Right kidney (tissue), 9 donors: Measurements from ENCODE around the gene BACE1.
A peak's percentile ranks its signal among the peaks of the same experiment; 100 is the strongest.

Experiments
- DNase-seq: peaks from one replicate; pipeline ENCODE4 v3.0.0-alpha.2; 2016
- long read RNA-seq, 8 donors: transcript quantifications; one replicate each; lab custom pipeline, GENCODE V29; 2026

BACE1 gene
- long read RNA-seq, donor 1, full-length matches to known transcripts: 10 of 10 reads
- long read RNA-seq, donor 1, partial matches to known transcripts: 0 of 10 reads
- long read RNA-seq, donor 1, other reads (novel, unspliced or antisense): 0 of 10 reads
- long read RNA-seq, donor 2, full-length matches to known transcripts: 1 of 1 reads
- long read RNA-seq, donor 2, partial matches to known transcripts: 0 of 1 reads
- long read RNA-seq, donor 2, other reads (novel, unspliced or antisense): 0 of 1 reads
- long read RNA-seq, donor 3, full-length matches to known transcripts: 3 of 3 reads
- long read RNA-seq, donor 3, partial matches to known transcripts: 0 of 3 reads
- long read RNA-seq, donor 3, other reads (novel, unspliced or antisense): 0 of 3 reads
- long read RNA-seq, donor 4, full-length matches to known transcripts: 3 of 3 reads
- long read RNA-seq, donor 4, partial matches to known transcripts: 0 of 3 reads
- long read RNA-seq, donor 4, other reads (novel, unspliced or antisense): 0 of 3 reads
- long read RNA-seq, donor 5, full-length matches to known transcripts: 5 of 5 reads
- long read RNA-seq, donor 5, partial matches to known transcripts: 0 of 5 reads
- long read RNA-seq, donor 5, other reads (novel, unspliced or antisense): 0 of 5 reads
- long read RNA-seq, donor 6, full-length matches to known transcripts: 8 of 8 reads
- long read RNA-seq, donor 6, partial matches to known transcripts: 0 of 8 reads
- long read RNA-seq, donor 6, other reads (novel, unspliced or antisense): 0 of 8 reads
- long read RNA-seq, donor 7, full-length matches to known transcripts: 22 of 22 reads
- long read RNA-seq, donor 7, partial matches to known transcripts: 0 of 22 reads
- long read RNA-seq, donor 7, other reads (novel, unspliced or antisense): 0 of 22 reads
- long read RNA-seq, donor 8, full-length matches to known transcripts: 8 of 8 reads
- long read RNA-seq, donor 8, partial matches to known transcripts: 0 of 8 reads
- long read RNA-seq, donor 8, other reads (novel, unspliced or antisense): 0 of 8 reads

DNA sequence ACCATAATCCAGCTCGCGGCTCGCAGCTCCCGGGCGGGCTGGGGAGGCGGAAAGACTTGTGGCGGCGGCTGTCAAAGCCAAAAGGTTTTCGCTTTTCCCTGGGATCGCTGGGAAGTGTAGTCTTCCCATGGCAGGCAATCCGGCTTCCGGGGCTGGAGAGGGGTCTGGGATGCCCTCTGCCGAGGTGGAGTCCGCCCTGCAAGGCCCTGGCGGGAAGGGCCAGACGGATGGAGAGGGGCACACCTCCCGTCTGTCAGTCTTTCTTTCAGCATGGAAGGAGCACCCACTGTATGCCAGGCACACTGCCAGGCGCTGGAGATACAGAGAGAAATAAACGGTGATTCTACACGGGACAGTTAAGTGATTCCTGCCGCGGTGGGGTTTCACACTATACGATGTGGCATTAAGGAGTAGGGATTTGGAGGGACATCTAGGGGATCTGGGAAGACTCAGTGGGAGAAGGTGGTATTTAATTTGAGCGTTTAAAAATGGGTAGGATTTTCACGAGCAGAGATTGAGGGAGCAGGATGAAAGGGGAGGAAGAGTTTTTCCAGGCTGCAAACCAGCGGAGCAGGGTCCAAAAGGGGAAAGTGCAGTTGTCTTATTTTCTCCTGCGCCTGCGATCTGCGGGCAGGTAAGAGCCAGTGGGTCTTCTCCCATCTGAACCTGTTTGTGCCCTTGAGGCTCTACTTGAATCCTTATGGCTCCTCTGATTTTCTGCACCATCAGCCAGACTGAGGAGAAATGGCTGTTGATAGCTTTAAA is at the start of gene BACE1:
Gene BACE1, minus strand, starts transcription at position 60 of the 765 bp plus-strand sequence. CDS start 461 bp downstream, outside the sequence.
- DNase-seq: peak; percentile 75

DNA sequence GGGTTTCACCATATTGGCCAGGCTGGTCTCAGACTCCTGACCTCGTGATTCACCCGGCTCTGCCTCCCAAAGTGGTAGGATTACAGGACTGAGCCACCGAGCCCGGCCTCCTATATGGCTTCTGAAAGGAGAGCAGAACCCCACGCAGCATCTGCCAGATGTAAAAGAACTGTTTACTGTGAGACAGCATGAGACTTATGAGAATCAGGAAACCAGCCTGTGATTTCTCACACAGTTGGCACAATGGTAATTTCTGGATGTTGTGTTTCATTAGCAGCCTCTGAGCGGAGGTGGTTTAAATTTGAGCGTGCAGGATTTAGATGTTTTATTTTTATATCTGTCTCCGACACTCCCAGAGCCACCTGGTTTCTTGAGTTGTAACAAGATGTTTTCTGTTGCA is 45.4 kb upstream of the BACE1 start:
- no peak for DNase-seq

DNA sequence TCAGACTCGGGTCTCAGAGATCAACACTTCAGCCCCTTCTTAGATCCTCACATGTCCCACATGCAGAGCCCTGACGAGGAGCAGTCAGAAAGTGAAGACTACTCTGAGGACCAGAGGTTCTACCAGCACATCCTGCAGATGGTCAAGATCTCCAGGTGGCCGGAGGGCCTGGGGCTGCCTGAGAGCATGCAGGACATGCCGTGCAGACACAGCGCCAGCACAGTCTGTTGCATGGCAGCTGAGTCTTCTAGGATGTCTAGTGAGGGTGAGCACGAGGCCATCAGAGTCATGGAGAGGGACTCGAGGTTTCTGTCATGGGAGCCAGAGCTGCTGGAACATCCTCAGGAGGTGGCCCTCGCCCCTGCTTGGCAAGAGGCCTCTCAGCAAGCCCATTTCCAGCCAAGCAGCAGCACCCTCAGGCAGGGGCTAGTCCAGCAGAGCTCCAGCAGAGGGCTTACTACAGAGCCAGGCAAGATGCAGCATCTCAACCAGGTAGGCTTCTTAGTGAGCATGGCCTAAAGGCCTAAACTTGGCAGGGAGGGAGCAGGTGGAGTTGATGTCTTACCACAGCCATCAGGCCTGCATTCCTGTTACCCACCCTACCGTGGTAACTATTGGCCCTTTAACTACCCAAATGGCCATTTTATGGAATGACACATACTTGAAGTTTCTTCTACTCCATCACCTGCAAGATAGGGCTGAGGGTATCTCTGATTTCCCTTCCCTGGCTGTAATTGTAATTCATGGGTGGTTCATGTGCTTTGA is 40.3 kb upstream of the BACE1 start:
- DNase-seq: no peak

- no peak for DNase-seq
Observed at GRCh38 chr11:117354550-117354949, 38.5 kb upstream of the BACE1 start.

DNA sequence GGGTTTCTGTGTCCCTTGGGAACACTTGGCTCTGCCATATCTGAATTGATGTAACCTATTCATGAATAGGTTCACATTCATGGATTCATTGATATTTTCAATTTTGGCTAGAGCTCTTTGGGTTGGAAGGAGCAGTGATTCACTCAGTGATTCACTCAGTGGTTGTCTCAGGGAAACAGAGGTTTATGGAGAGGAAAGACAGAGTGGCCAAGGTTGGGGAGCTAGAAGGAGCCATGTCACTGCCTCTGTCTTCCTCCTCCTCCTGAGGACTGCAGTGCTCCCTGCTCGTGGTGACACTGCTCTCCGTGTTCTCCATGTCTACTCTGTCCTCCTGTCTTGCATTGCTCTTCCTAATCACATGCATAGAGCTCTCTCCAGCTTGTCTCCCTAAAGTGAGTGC is 29.0 kb upstream of the BACE1 start:
- no peak for DNase-seq

- no peak for DNase-seq
Observed at GRCh38 chr11:117337076-117337475, 21.0 kb upstream of the BACE1 start.

GRCh38 chr11:117335399-117335798 is 19.3 kb upstream of the BACE1 start:
- DNase-seq: no peak

GRCh38 chr11:117334896-117335295 is 18.8 kb upstream of the BACE1 start:
- no peak for DNase-seq

DNA sequence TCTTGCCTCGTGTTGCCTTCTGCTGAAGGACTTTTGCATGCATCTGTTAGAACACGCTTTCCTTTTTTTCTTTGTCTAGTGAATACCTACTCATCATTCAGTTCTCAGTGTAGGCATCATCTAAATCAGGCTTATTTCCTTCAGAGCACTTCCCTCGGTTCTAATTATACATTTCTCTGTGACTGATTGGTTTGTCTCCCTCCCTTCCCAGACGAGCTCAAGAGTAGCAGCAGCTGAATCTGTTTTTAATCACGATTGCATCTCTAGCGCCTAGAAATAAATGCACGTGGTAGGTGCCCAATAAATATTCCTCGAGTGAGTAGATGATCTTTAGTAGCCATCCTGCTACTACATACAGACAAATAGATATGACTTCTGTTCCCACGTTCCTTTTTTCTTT is 17.9 kb upstream of the BACE1 start:
- no peak for DNase-seq

- no peak for DNase-seq
Observed at GRCh38 chr11:117332843-117333242, 16.8 kb upstream of the BACE1 start.

- DNase-seq: no peak
Observed at GRCh38 chr11:117328375-117329010, 12.4 kb upstream of the BACE1 start.

DNA sequence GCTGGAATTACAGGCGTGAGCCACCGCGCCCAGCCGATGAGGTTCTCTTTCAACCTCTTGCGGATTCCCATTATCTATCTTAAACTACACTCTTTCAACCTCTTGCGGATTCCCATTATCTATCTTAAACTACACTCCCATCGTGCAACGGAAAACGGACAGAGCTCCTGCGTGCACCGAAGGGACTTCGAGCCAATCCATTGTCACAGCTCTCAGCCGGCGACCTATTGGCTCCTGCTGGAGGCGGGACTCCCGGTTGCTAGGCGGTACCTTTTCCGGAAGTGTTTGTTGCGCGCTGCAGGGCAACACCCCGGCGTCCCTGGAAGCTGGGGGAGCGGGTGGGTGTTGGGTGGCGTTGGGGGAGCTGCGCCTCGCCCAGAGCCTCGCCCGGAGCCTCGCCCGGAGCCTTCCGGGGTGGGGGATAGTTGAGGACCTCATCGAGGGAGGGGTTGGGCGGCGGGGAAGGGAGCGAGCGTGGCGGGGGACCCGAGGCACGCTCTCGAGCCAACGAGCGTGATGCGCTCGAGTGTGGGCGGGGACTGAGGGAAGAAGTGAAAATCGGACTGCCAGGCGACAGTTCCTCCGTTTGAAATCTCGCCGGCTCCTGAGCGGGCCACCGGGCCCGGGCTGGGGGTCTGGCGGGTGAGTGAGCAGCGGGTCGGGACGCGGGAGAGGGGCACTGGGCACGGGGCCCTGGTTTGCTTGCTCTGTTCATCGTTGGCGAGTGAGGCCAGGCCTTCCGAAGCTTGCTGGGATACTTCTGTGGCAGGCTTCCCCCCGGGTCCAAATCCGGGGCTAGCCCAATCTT is 11.7 kb upstream of the BACE1 start, which contains the start of gene CEP164:
Gene CEP164, plus strand, starts transcription at position 288 of the 808 bp plus-strand sequence. CDS start 10,733 bp downstream, outside the sequence.
- peak; percentile 88 for DNase-seq

GRCh38 chr11:117327255-117327566 is 11.2 kb upstream of the BACE1 start:
- DNase-seq: peak; percentile 7

- DNase-seq: no peak
Observed at GRCh38 chr11:117319214-117319840, 3.3 kb upstream of the BACE1 start.

DNA sequence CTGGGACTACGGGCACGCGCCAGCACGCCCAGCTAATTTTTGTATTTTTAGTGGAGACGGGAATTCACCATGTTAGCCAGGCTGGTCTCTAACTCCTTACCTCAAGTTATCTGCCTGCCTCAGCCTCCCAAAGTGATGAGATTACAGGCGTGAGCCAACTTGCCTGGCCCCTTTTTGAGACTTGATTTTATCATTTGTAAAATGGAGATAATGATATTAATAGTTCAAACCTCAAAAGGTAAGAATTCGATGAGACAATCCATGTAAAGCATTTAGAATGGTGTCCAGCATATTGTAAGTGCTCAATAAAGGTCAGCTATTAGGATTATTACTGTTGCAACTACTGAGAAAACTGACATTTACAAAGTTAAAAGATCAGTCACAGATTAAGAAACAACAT is 2.7 kb upstream of the BACE1 start:
- DNase-seq: no peak

DNA sequence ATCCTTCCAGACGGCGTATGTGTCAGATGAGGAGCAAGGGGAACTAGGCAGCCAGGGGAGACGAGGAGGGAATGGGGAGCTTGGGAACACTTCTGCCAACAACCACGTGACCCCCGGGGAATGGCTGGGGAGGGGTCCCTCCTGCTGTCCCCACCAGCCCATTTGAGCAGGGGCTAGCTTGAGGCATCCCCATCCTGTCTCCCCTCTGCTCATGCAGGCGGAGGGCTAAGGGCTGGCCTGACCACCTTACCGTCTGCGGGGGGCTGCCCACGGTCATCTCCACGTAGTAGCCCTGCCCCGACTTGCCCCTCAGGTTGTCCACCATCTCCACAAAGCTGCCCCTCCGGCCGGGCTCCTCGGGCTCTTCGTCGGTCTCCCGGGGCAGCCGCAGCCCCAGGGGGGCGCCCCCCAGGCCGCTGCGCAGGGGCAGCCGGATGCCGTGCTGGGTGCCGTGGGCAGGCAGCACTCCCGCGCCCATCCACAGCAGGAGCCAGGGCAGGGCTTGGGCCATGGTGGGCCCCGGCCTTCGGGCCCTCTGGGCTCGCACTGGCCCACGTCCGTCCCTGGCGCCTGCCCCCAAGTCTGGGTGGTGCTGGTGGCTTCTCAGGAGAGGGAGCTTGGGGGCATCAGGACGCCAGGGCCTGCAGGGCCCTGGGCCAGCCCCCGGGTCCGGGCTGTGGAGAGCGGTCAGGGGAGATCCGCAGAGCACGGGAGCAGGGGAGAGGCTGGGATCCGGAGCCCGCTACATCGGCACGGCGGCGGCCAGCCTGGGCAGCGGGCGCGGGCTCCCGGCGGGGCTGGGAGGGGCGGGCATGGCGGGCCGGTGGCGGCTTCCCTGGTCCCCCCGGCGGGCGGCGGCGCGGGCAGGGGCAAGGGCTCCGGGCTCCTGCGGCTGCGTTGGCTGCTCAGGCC is 515 bp downstream of the BACE1 start:
- peak; percentile 63 for DNase-seq

DNA sequence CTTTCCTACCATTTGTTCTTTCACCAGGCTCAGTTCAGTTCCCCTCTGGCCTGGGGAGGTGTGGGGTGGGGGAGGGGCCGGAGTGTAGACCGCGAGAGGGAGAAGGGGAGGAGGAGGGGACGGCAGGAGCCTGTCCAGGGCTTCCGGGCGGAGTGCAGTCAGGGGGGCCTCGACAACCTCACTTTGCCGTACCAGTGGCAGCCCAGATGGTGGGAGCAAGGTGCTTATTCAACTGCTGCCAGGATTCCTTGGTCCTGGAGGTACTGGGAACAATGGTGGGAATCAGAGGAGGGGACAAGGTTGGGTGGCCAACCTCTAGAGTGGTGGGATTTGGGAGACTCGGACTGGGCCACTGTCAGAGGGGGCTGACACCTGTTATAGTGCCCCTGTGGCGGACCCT is 1.2 kb downstream of the BACE1 start:
- DNase-seq: peak; percentile 27
